ENCODE measurements around the gene PDLIM5.
"Not testable (repeated sequence)": the region's sequence is repeated elsewhere in the genome, so short reads cannot be mapped to it uniquely, and the experiment has no call there.

Gene PDLIM5

GRCh38 chr4:94475050-94475449 is 23.3 kb downstream of the PDLIM5 start:
- TF ChIP-seq Cebpa-rat (IDR thresholded peaks at IDR 0.05), result no peak
- no peak overlapping the region for H3K27ac ChIP-seq
- no peak overlapping the region for H3K4me3 ChIP-seq
- no peak overlapping the region for H3K4me2 ChIP-seq
- no peaks in the 10 kb centered on the region for H3K27me3 ChIP-seq
- 0 out of 22 replicates have a peak, but pooled peaks cover 0 to 4% (median 0%) of the 10 kb centered on the region in 11 experiments for H3K9me3 ChIP-seq (replicated peaks in 1 of 11)
- no peak overlapping the region for H3K9ac ChIP-seq
- peaks cover 0 to 7% (median 0%) of the 10 kb centered on the region in 10 experiments; a peak in 3 of 20 replicates for H3K4me1 ChIP-seq
- H4K20me1 ChIP-seq, result peaks cover 0 to 81% (median 0%) of the 10 kb centered on the region in 11 experiments; a peak in 6 of 22 replicates
- peaks cover 0 to 6% (median 0%) of the 10 kb centered on the region in 11 experiments; a peak in 1 of 22 replicates for H3K36me3 ChIP-seq

- TF ChIP-seq Cebpa-rat (IDR thresholded peaks at IDR 0.05), result no peak
- Histone ChIP-seq H3K9me3 (replicated peaks in 1 of 11) (0 out of 22 replicates have a peak, but pooled peaks cover 0 to 2% (median 0%) of the 10 kb centered on the region in 11 experiments), H3K36me3 (peaks cover 0 to 2% (median 0%) of the 10 kb centered on the region in 11 experiments; a peak in 1 of 22 replicates), H3K4me1 (peaks cover 0 to 7% (median 0%) of the 10 kb centered on the region in 10 experiments; a peak in 3 of 20 replicates), H3K27ac (no peak overlapping the region), H4K20me1 (peaks cover 0 to 84% (median 0%) of the 10 kb centered on the region in 11 experiments; a peak in 6 of 22 replicates), H3K9ac (no peak overlapping the region), H3K27me3 (no peaks in the 10 kb centered on the region), H3K4me2 (no peak overlapping the region), H3K4me3 (no peak overlapping the region)
Measured at GRCh38 chr4:94475794-94476193, 24.1 kb downstream of the PDLIM5 start.

GRCh38 chr4:94477227-94477626 is 25.5 kb downstream of the PDLIM5 start:
- Histone ChIP-seq H3K9ac (no peak overlapping the region), H3K36me3 (no peaks in the 10 kb centered on the region), H3K4me1 (peaks cover 0 to 7% (median 0%) of the 10 kb centered on the region in 10 experiments; a peak in 3 of 20 replicates), H3K4me3 (no peak overlapping the region), H3K4me2 (no peak overlapping the region), H3K9me3 (replicated peaks in 1 of 11) (no peaks in the 10 kb centered on the region), H3K27me3 (no peaks in the 10 kb centered on the region), H4K20me1 (peaks cover 0 to 90% (median 0%) of the 10 kb centered on the region in 11 experiments; a peak in 6 of 22 replicates), H3K27ac (no peak overlapping the region)
- no peak for TF ChIP-seq Cebpa-rat (IDR thresholded peaks at IDR 0.05)

GRCh38 chr4:94478805-94479204 is 27.1 kb downstream of the PDLIM5 start:
- H3K27ac ChIP-seq; H3K9ac ChIP-seq; H3K27me3 ChIP-seq; H3K36me3 ChIP-seq; H3K4me3 ChIP-seq; H3K4me1 ChIP-seq; H3K9me3 ChIP-seq (replicated peaks in 1 of 11); H3K4me2 ChIP-seq: not testable (repeated sequence)
- H4K20me1 ChIP-seq, result peaks cover 0 to 86% (median 0%) of the 10 kb centered on the region in 11 experiments; a peak in 6 of 22 replicates

GRCh38 chr4:94479358-94480141 is 27.8 kb downstream of the PDLIM5 start:
- no peak for TF ChIP-seq Cebpa-rat (IDR thresholded peaks at IDR 0.05)
- no peak overlapping the region for H3K4me3 ChIP-seq
- H3K9me3 ChIP-seq (replicated peaks in 1 of 11), result no peaks in the 10 kb centered on the region
- H3K36me3 ChIP-seq, result no peaks in the 10 kb centered on the region
- no peaks in the 10 kb centered on the region for H3K27me3 ChIP-seq
- no peak overlapping the region for H3K4me2 ChIP-seq
- H3K9ac ChIP-seq, result no peak overlapping the region
- H4K20me1 ChIP-seq, result peaks cover 0 to 85% (median 0%) of the 10 kb centered on the region in 11 experiments; a peak in 5 of 22 replicates
- H3K4me1 ChIP-seq, result peaks cover 0 to 10% (median 0%) of the 10 kb centered on the region in 10 experiments; a peak in 3 of 20 replicates
- no peak overlapping the region for H3K27ac ChIP-seq

GRCh38 chr4:94480362-94480951 is 28.7 kb downstream of the PDLIM5 start:
- Histone ChIP-seq H3K27me3 (no peaks in the 10 kb centered on the region), H3K9ac (no peak overlapping the region), H3K4me1 (peaks cover 0 to 19% (median 0%) of the 10 kb centered on the region in 10 experiments; a peak in 7 of 20 replicates), H4K20me1 (peaks cover 0 to 81% (median 0%) of the 10 kb centered on the region in 11 experiments; a peak in 5 of 22 replicates), H3K4me3 (no peak overlapping the region), H3K36me3 (no peaks in the 10 kb centered on the region), H3K27ac (no peak overlapping the region), H3K4me2 (no peak overlapping the region), H3K9me3 (replicated peaks in 1 of 11) (no peaks in the 10 kb centered on the region)
- TF ChIP-seq Cebpa-rat (IDR thresholded peaks at IDR 0.05), result no peak

- H3K4me1 ChIP-seq, result peaks cover 0 to 19% (median 0%) of the 10 kb centered on the region in 10 experiments; a peak in 6 of 20 replicates
- TF ChIP-seq Cebpa-rat (IDR thresholded peaks at IDR 0.05), result no peak
- no peak overlapping the region for H3K4me2 ChIP-seq
- no peak overlapping the region for H3K4me3 ChIP-seq
- H4K20me1 ChIP-seq, result peaks cover 0 to 88% (median 0%) of the 10 kb centered on the region in 11 experiments; a peak in 3 of 22 replicates
- no peak overlapping the region for H3K27ac ChIP-seq
- no peaks in the 10 kb centered on the region for H3K36me3 ChIP-seq
- no peaks in the 10 kb centered on the region for H3K27me3 ChIP-seq
- H3K9me3 ChIP-seq (replicated peaks in 1 of 11), result no peaks in the 10 kb centered on the region
- H3K9ac ChIP-seq, result no peak overlapping the region
Measured at GRCh38 chr4:94483895-94484294, 32.2 kb downstream of the PDLIM5 start.

GRCh38 chr4:94484818-94485217 is 33.1 kb downstream of the PDLIM5 start:
- Histone ChIP-seq H3K36me3 (no peaks in the 10 kb centered on the region), H3K4me2 (peak overlapping the region in 3 of 11 experiments; percentile 24 to 54 (median 36); a peak in 5 of 22 replicates), H4K20me1 (peaks cover 0 to 88% (median 0%) of the 10 kb centered on the region in 11 experiments; a peak in 3 of 22 replicates), H3K9ac (no peak overlapping the region), H3K27ac (peak overlapping the region in 4 of 11 experiments; percentile 25 to 59 (median 52); a peak in 6 of 22 replicates), H3K4me3 (no peak overlapping the region), H3K9me3 (replicated peaks in 1 of 11) (no peaks in the 10 kb centered on the region), H3K27me3 (no peaks in the 10 kb centered on the region), H3K4me1 (peaks cover 0 to 19% (median 0%) of the 10 kb centered on the region in 10 experiments; a peak in 6 of 20 replicates)
- no peak for TF ChIP-seq Cebpa-rat (IDR thresholded peaks at IDR 0.05)

- Histone ChIP-seq H4K20me1 (peaks cover 0 to 82% (median 0%) of the 10 kb centered on the region in 11 experiments; a peak in 3 of 22 replicates), H3K4me2 (no peak overlapping the region)
Measured at GRCh38 chr4:94486372-94486801, 34.6 kb downstream of the PDLIM5 start.

More at GRCh38 chr4:94486372-94486801, 34.6 kb downstream of the PDLIM5 start:
- Histone ChIP-seq H3K36me3 (no peaks in the 10 kb centered on the region), H3K4me1 (peaks cover 0 to 19% (median 0%) of the 10 kb centered on the region in 10 experiments; a peak in 6 of 20 replicates), H3K9ac (no peak overlapping the region), H3K27me3 (no peaks in the 10 kb centered on the region), H3K27ac (peak overlapping the region in 4 of 11 experiments; percentile 4 to 58 (median 46); a peak in 3 of 22 replicates), H3K9me3 (replicated peaks in 1 of 11) (no peaks in the 10 kb centered on the region), H3K4me3 (no peak overlapping the region)
- no peak for TF ChIP-seq Cebpa-rat (IDR thresholded peaks at IDR 0.05)
